ENCODE results near the gene NENF. TPM values are rescaled to one million over a fixed set of nuclear protein-coding genes. Genes with fewer than 3 reads are reported as not detected.

Gene NENF
- polyA plus RNA-seq, 4 donors, result 17.7 to 62.6 (median 40.0) TPM

- 18 to 70% (median 30%) methylated on average over 1 of the region's 1 CpG for WGBS, 3 donors
- H3K27me3 ChIP-seq (ENCODE audit: control insufficient read depth in 3 of 3, insufficient read depth in 3 of 3, low read length in 3 of 3), result no peaks in the 10 kb centered on the region
- no peaks in the 10 kb centered on the region for H3K36me3 ChIP-seq (ENCODE audit: control insufficient read depth in 3 of 3, insufficient read depth in 2 of 3, low read depth in 1 of 3, low read length in 3 of 3)
- no peak for DNase-seq
- H3K4me1 ChIP-seq (ENCODE audit: control insufficient read depth in 3 of 3, insufficient read depth in 2 of 3, low read depth in 1 of 3, low read length in 2 of 3), result no peaks in the 10 kb centered on the region
- no peak for FAIRE-seq
- H3K4me3 ChIP-seq (ENCODE audit: low read depth in 1 of 3, low read length in 3 of 3), result no peak overlapping the region
- H3K9me3 ChIP-seq (ENCODE audit: control insufficient read depth in 2 of 2, insufficient read depth in 1 of 2, low read depth in 1 of 2, low read length in 1 of 2), result peaks cover 0 to 13% of the 10 kb centered on the region in 2 donors
- no peak overlapping the region for H3K27ac ChIP-seq (ENCODE audit: low read depth in 1 of 3, low read length in 2 of 3)
Measured at GRCh38 chr1:212458817-212459216, 26.1 kb downstream of the NENF start.

GRCh38 chr1:212459656-212460055 lies 26.9 kb downstream of the NENF start:
- Histone ChIP-seq H3K9me3 (ENCODE audit: control insufficient read depth in 2 of 2, insufficient read depth in 1 of 2, low read depth in 1 of 2, low read length in 1 of 2) (peaks cover 0 to 13% of the 10 kb centered on the region in 2 donors), H3K4me3 (ENCODE audit: low read depth in 1 of 3, low read length in 3 of 3) (no peak overlapping the region), H3K27ac (ENCODE audit: low read depth in 1 of 3, low read length in 2 of 3) (no peak overlapping the region), H3K27me3 (ENCODE audit: control insufficient read depth in 3 of 3, insufficient read depth in 3 of 3, low read length in 3 of 3) (no peaks in the 10 kb centered on the region), H3K4me1 (ENCODE audit: control insufficient read depth in 3 of 3, insufficient read depth in 2 of 3, low read depth in 1 of 3, low read length in 2 of 3) (peaks cover 0 to 6% (median 0%) of the 10 kb centered on the region in 3 donors), H3K36me3 (ENCODE audit: control insufficient read depth in 3 of 3, insufficient read depth in 2 of 3, low read depth in 1 of 3, low read length in 3 of 3) (no peaks in the 10 kb centered on the region)
- no peak for DNase-seq
- FAIRE-seq, result no peak
- 90 to 95% (median 94%) methylated on average over 5 of the region's 5 CpGs for WGBS, 3 donors

GRCh38 chr1:212460376-212460775 lies 27.7 kb downstream of the NENF start:
- FAIRE-seq, result no peak
- Histone ChIP-seq H3K36me3 (ENCODE audit: control insufficient read depth in 3 of 3, insufficient read depth in 2 of 3, low read depth in 1 of 3, low read length in 3 of 3) (no peaks in the 10 kb centered on the region), H3K9me3 (ENCODE audit: control insufficient read depth in 2 of 2, insufficient read depth in 1 of 2, low read depth in 1 of 2, low read length in 1 of 2) (peaks cover 0 to 13% of the 10 kb centered on the region in 2 donors), H3K4me3 (ENCODE audit: low read depth in 1 of 3, low read length in 3 of 3) (no peak overlapping the region), H3K27ac (ENCODE audit: low read depth in 1 of 3, low read length in 2 of 3) (no peak overlapping the region), H3K4me1 (ENCODE audit: control insufficient read depth in 3 of 3, insufficient read depth in 2 of 3, low read depth in 1 of 3, low read length in 2 of 3) (peaks cover 0 to 6% (median 0%) of the 10 kb centered on the region in 3 donors), H3K27me3 (ENCODE audit: control insufficient read depth in 3 of 3, insufficient read depth in 3 of 3, low read length in 3 of 3) (no peaks in the 10 kb centered on the region)
- 87 to 89% (median 88%) methylated on average over 9 of the region's 9 CpGs for WGBS, 3 donors
- DNase-seq, result no peak

- WGBS, 3 donors, result 87 to 96% (median 91%) methylated on average over 13 of the region's 13 CpGs
- Histone ChIP-seq H3K4me1 (ENCODE audit: control insufficient read depth in 3 of 3, insufficient read depth in 2 of 3, low read depth in 1 of 3, low read length in 2 of 3) (peaks cover 0 to 6% (median 0%) of the 10 kb centered on the region in 3 donors), H3K27ac (ENCODE audit: low read depth in 1 of 3, low read length in 2 of 3) (no peak overlapping the region), H3K27me3 (ENCODE audit: control insufficient read depth in 3 of 3, insufficient read depth in 3 of 3, low read length in 3 of 3) (no peaks in the 10 kb centered on the region), H3K36me3 (ENCODE audit: control insufficient read depth in 3 of 3, insufficient read depth in 2 of 3, low read depth in 1 of 3, low read length in 3 of 3) (no peaks in the 10 kb centered on the region), H3K4me3 (ENCODE audit: low read depth in 1 of 3, low read length in 3 of 3) (no peak overlapping the region), H3K9me3 (ENCODE audit: control insufficient read depth in 2 of 2, insufficient read depth in 1 of 2, low read depth in 1 of 2, low read length in 1 of 2) (peaks cover 0 to 13% of the 10 kb centered on the region in 2 donors)
- FAIRE-seq, result no peak
- DNase-seq, result no peak
Measured at GRCh38 chr1:212461916-212462660, 29.4 kb downstream of the NENF start.

- 78 to 84% (median 82%) methylated on average over 7 of the region's 7 CpGs for WGBS, 3 donors
- no peak overlapping the region for H3K4me3 ChIP-seq (ENCODE audit: low read depth in 1 of 3, low read length in 3 of 3)
- H3K27me3 ChIP-seq (ENCODE audit: control insufficient read depth in 3 of 3, insufficient read depth in 3 of 3, low read length in 3 of 3), result no peaks in the 10 kb centered on the region
- no peak for DNase-seq
- FAIRE-seq, result no peak
- no peak overlapping the region for H3K27ac ChIP-seq (ENCODE audit: low read depth in 1 of 3, low read length in 2 of 3)
- H3K4me1 ChIP-seq (ENCODE audit: control insufficient read depth in 3 of 3, insufficient read depth in 2 of 3, low read depth in 1 of 3, low read length in 2 of 3), result peaks cover 0 to 6% (median 0%) of the 10 kb centered on the region in 3 donors
- peaks cover 0 to under 1% of the 10 kb centered on the region in 2 donors for H3K9me3 ChIP-seq (ENCODE audit: control insufficient read depth in 2 of 2, insufficient read depth in 1 of 2, low read depth in 1 of 2, low read length in 1 of 2)
- no peaks in the 10 kb centered on the region for H3K36me3 ChIP-seq (ENCODE audit: control insufficient read depth in 3 of 3, insufficient read depth in 2 of 3, low read depth in 1 of 3, low read length in 3 of 3)
Measured at GRCh38 chr1:212463565-212464285, 31.0 kb downstream of the NENF start.

- H3K4me1 ChIP-seq (ENCODE audit: control insufficient read depth in 3 of 3, insufficient read depth in 2 of 3, low read depth in 1 of 3, low read length in 2 of 3), result peaks cover 0 to 6% (median 0%) of the 10 kb centered on the region in 3 donors
- FAIRE-seq, result no peak
- 89 to 96% (median 95%) methylated on average over 7 of the region's 7 CpGs for WGBS, 3 donors
Measured at GRCh38 chr1:212465311-212465710, 32.6 kb downstream of the NENF start.

GRCh38 chr1:212466437-212466836 lies 33.7 kb downstream of the NENF start:
- Histone ChIP-seq H3K27ac (ENCODE audit: low read depth in 1 of 3, low read length in 2 of 3) (no peak overlapping the region), H3K4me1 (ENCODE audit: control insufficient read depth in 3 of 3, insufficient read depth in 2 of 3, low read depth in 1 of 3, low read length in 2 of 3) (peaks cover 0 to 6% (median 0%) of the 10 kb centered on the region in 3 donors), H3K36me3 (ENCODE audit: control insufficient read depth in 3 of 3, insufficient read depth in 2 of 3, low read depth in 1 of 3, low read length in 3 of 3) (no peaks in the 10 kb centered on the region), H3K9me3 (ENCODE audit: control insufficient read depth in 2 of 2, insufficient read depth in 1 of 2, low read depth in 1 of 2, low read length in 1 of 2) (no peaks in the 10 kb centered on the region), H3K27me3 (ENCODE audit: control insufficient read depth in 3 of 3, insufficient read depth in 3 of 3, low read length in 3 of 3) (no peaks in the 10 kb centered on the region), H3K4me3 (ENCODE audit: low read depth in 1 of 3, low read length in 3 of 3) (no peak overlapping the region)
- 86 to 92% (median 91%) methylated on average over 2 of the region's 2 CpGs for WGBS, 3 donors
- no peak for FAIRE-seq
- DNase-seq, result no peak

More at GRCh38 chr1:212465311-212465710, 32.6 kb downstream of the NENF start:
- H3K36me3 ChIP-seq (ENCODE audit: control insufficient read depth in 3 of 3, insufficient read depth in 2 of 3, low read depth in 1 of 3, low read length in 3 of 3), result no peaks in the 10 kb centered on the region
- no peak overlapping the region for H3K27ac ChIP-seq (ENCODE audit: low read depth in 1 of 3, low read length in 2 of 3)
- no peaks in the 10 kb centered on the region for H3K9me3 ChIP-seq (ENCODE audit: control insufficient read depth in 2 of 2, insufficient read depth in 1 of 2, low read depth in 1 of 2, low read length in 1 of 2)
- H3K4me3 ChIP-seq (ENCODE audit: low read depth in 1 of 3, low read length in 3 of 3), result no peak overlapping the region
- H3K27me3 ChIP-seq (ENCODE audit: control insufficient read depth in 3 of 3, insufficient read depth in 3 of 3, low read length in 3 of 3), result no peaks in the 10 kb centered on the region
- no peak for DNase-seq

- Histone ChIP-seq H3K4me3 (ENCODE audit: low read depth in 1 of 3, low read length in 3 of 3) (no peak overlapping the region), H3K4me1 (ENCODE audit: control insufficient read depth in 3 of 3, insufficient read depth in 2 of 3, low read depth in 1 of 3, low read length in 2 of 3) (peaks cover 0 to 6% (median 0%) of the 10 kb centered on the region in 3 donors), H3K9me3 (ENCODE audit: control insufficient read depth in 2 of 2, insufficient read depth in 1 of 2, low read depth in 1 of 2, low read length in 1 of 2) (no peaks in the 10 kb centered on the region), H3K36me3 (ENCODE audit: control insufficient read depth in 3 of 3, insufficient read depth in 2 of 3, low read depth in 1 of 3, low read length in 3 of 3) (no peaks in the 10 kb centered on the region), H3K27ac (ENCODE audit: low read depth in 1 of 3, low read length in 2 of 3) (no peak overlapping the region), H3K27me3 (ENCODE audit: control insufficient read depth in 3 of 3, insufficient read depth in 3 of 3, low read length in 3 of 3) (no peaks in the 10 kb centered on the region)
- 58 to 69% (median 65%) methylated on average over 11 of the region's 11 CpGs for WGBS, 3 donors
- FAIRE-seq (no peak), DNase-seq (no peak)
Measured at GRCh38 chr1:212466898-212467650, 34.4 kb downstream of the NENF start.

Data from small intestine (tissue), 7 donors.